HEK293 (cell line): ENCODE results near the gene THBS1.

Source experiments
- CTCF ChIA-PET: fragments of 350-600 bp; formaldehyde crosslinking; extraction: SDS; loops from one replicate; lab custom pipeline; 2021; ENCODE audit warnings: antibody characterized with exemption; lab: Yijun Ruan, JAX
- POLR2A ChIA-PET: fragments of 300-600 bp; formaldehyde crosslinking; extraction: SDS; loops from one replicate; lab custom pipeline; 2020; ENCODE audit warnings: antibody characterized with exemption, inconsistent platforms; lab: Yijun Ruan, JAX
- H3K27ac ChIP-seq: fragments of 200-500 bp; sonication (Bioruptor generic); 2 replicates; pipeline ENCODE4 v1.5.1; 2014; ENCODE audit warnings: low read depth, low read length, control low read depth, inconsistent platforms; ENCODE audit errors: extremely low read depth
- H3K36me3 ChIP-seq, 2 experiments: fragments of 200-500 bp in 1 of 2; sonication (Bioruptor generic) in 1 of 2; 1 replicate in 1 of 2; 2 replicates in 1 of 2; pipeline ENCODE4 v1.5.1; 2014 to 2017; ENCODE audit warnings: inconsistent platforms in 2 of 2, low read length in 2 of 2; ENCODE audit not compliant: control insufficient read depth in 2 of 2, insufficient read depth in 1 of 2
- H3K4me1 ChIP-seq: fragments of 200-500 bp; sonication (Bioruptor generic); 2 replicates; pipeline ENCODE4 v1.5.1; 2014; ENCODE audit warnings: mild to moderate bottlenecking, low read length, inconsistent platforms; ENCODE audit not compliant: control insufficient read depth, insufficient read depth
- H3K4me3 ChIP-seq: 2 replicates; pipeline ENCODE4 v1.5.1; 2011; ENCODE audit warnings: low read depth, mild to moderate bottlenecking, control low read depth, low read length, moderate library complexity
- H3K9me3 ChIP-seq: fragments of 200-500 bp; sonication (Bioruptor generic); 2 replicates; pipeline ENCODE4 v1.5.1; 2014; ENCODE audit warnings: low read depth, low read length, inconsistent platforms; ENCODE audit not compliant: control insufficient read depth, insufficient read depth
- ATF2 ChIP-seq: fragments of 450-650 bp; formaldehyde crosslinking; IDR thresholded peaks from 2 replicates; pipeline ENCODE4 v1.5.1; 2016; ENCODE audit warnings: missing biosample characterization, missing genetic modification characterization, low read depth
- BCL11A ChIP-seq: fragments of 450-650 bp; formaldehyde crosslinking; IDR thresholded peaks from 2 replicates; pipeline ENCODE4 v1.5.1; 2016; ENCODE audit warnings: low read depth, missing biosample characterization, missing genetic modification characterization
- HOXA7 ChIP-seq: sonication (generic); formaldehyde crosslinking; IDR thresholded peaks from 2 replicates; pipeline ENCODE4 v1.8.1; 2022; ENCODE audit warnings: missing genetic modification reagents, borderline replicate concordance
- OSR2 ChIP-seq: fragments of 450-650 bp; formaldehyde crosslinking; IDR thresholded peaks from 2 replicates; pipeline ENCODE4 v1.5.1; 2016; ENCODE audit warnings: missing biosample characterization, missing genetic modification characterization
- PRDM6 ChIP-seq: fragments of 450-650 bp; formaldehyde crosslinking; IDR thresholded peaks from 2 replicates; pipeline ENCODE4 v1.5.1; 2017; ENCODE audit warnings: missing biosample characterization, missing genetic modification characterization
- SCRT2 ChIP-seq: fragments of 450-650 bp; formaldehyde crosslinking; IDR thresholded peaks from 2 replicates; pipeline ENCODE4 v1.5.1; 2016; ENCODE audit warnings: missing biosample characterization, missing genetic modification characterization
- ZBTB17 ChIP-seq: fragments of 450-650 bp; formaldehyde crosslinking; IDR thresholded peaks from 2 replicates; pipeline ENCODE4 v1.5.1; 2016; ENCODE audit warnings: missing biosample characterization, missing genetic modification characterization
- ZNF239 ChIP-seq: fragments of 450-650 bp; formaldehyde crosslinking; IDR thresholded peaks from 2 replicates; pipeline ENCODE4 v1.5.1; 2016; ENCODE audit warnings: missing biosample characterization, missing genetic modification characterization
- ZNF362 ChIP-seq: fragments of 450-650 bp; formaldehyde crosslinking; IDR thresholded peaks from 2 replicates; pipeline ENCODE4 v1.5.1; 2016; ENCODE audit warnings: missing biosample characterization, missing genetic modification characterization
- ZNF366 ChIP-seq: fragments of 450-650 bp; formaldehyde crosslinking; conservative IDR thresholded peaks from 2 replicates; pipeline ENCODE4 v1.5.1; 2016; ENCODE audit warnings: missing biosample characterization, missing genetic modification characterization
- ZNF473 ChIP-seq: fragments of 450-650 bp; formaldehyde crosslinking; IDR thresholded peaks from 2 replicates; pipeline ENCODE4 v1.5.1; 2017; ENCODE audit warnings: missing biosample characterization, missing genetic modification characterization
- ZNF596 ChIP-seq: fragments of 450-650 bp; IDR thresholded peaks from 2 replicates; pipeline ENCODE4 v1.5.0; 2018; ENCODE audit warnings: missing biosample characterization, mild to moderate bottlenecking, missing genetic modification characterization, moderate library complexity
- ZNF610 ChIP-seq: fragments of 450-650 bp; formaldehyde crosslinking; IDR thresholded peaks from 2 replicates; pipeline ENCODE4 v1.5.1; 2016; ENCODE audit warnings: missing biosample characterization, missing genetic modification characterization, borderline replicate concordance
- ZNF747 ChIP-seq: fragments of 450-650 bp; formaldehyde crosslinking; IDR thresholded peaks from 2 replicates; pipeline ENCODE4 v1.5.1; 2016; ENCODE audit warnings: missing biosample characterization, missing genetic modification characterization
- TF ChIP-seq, protein P1 (sequence below): fragments of 450-650 bp; formaldehyde crosslinking; IDR thresholded peaks from 2 replicates; pipeline ENCODE4 v1.5.1; 2016; ENCODE audit warnings: missing biosample characterization, missing genetic modification characterization

The THBS1 gene

DNA sequence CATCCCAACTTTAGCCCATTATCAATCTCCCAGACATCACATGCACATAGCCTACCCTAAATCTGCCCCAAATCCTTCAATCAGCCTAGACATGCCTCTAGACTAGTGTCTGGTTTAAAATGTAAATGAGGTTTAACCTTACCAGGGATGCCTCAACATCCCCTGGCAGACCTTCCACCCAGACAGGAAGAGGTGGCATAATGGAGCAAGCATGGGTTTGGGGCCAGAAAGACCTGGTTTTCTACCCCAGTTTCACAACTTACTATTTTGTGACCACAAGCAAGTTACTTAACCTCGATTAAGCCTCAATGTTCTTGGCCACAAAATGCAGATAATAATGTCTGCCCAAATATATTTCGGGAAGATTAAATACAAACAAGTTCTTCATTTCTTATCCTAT lies 28.3 kb upstream of the THBS1 start (continued):
- TF ChIP-seq ZNF366 (tag by site-specific recombination) (no peak), HOXA7 (CRISPR knock-in tag) (no peak)

GRCh38 chr15:39553947-39554693 lies 26.8 kb upstream of the THBS1 start:
- TF ChIP-seq ZNF362 (no peak), ZNF473 (tag by site-specific recombination) (no peak)
- TF ChIP-seq, protein P1, sequence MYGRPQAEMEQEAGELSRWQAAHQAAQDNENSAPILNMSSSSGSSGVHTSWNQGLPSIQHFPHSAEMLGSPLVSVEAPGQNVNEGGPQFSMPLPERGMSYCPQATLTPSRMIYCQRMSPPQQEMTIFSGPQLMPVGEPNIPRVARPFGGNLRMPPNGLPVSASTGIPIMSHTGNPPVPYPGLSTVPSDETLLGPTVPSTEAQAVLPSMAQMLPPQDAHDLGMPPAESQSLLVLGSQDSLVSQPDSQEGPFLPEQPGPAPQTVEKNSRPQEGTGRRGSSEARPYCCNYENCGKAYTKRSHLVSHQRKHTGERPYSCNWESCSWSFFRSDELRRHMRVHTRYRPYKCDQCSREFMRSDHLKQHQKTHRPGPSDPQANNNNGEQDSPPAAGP, result no peak
- 0 out of 2 replicates have a peak, but pooled peaks cover 3% of the 10 kb centered on the region for H3K4me1 ChIP-seq
- H3K36me3 ChIP-seq, result no peaks in the 10 kb centered on the region
- no peak overlapping the region for H3K4me3 ChIP-seq
- ChIA-PET POLR2A (no interaction called here), CTCF (no interaction called here)
- no peaks in the 10 kb centered on the region for H3K9me3 ChIP-seq
- H3K27ac ChIP-seq, result no peak overlapping the region

GRCh38 chr15:39554746-39555387 lies 26.0 kb upstream of the THBS1 start:
- H3K27ac ChIP-seq, result no peak overlapping the region
- POLR2A ChIA-PET, result no interaction called here
- TF ChIP-seq OSR2 (tag by site-specific recombination), result no peak
- TF ChIP-seq ZNF610 (tag by site-specific recombination), result no peak
- TF ChIP-seq ZNF239, result no peak
- TF ChIP-seq ZNF747 (tag by site-specific recombination), result no peak
- no peak for TF ChIP-seq BCL11A (tag by site-specific recombination)
- no peak for TF ChIP-seq ATF2 (tag by site-specific recombination)
- TF ChIP-seq PRDM6 (tag by site-specific recombination), result no peak
- H3K36me3 ChIP-seq, result no peaks in the 10 kb centered on the region
- CTCF ChIA-PET, result no interaction called here
- 0 out of 2 replicates have a peak, but pooled peaks cover 3% of the 10 kb centered on the region for H3K4me1 ChIP-seq
- no peaks in the 10 kb centered on the region for H3K9me3 ChIP-seq
- H3K4me3 ChIP-seq, result no peak overlapping the region

DNA sequence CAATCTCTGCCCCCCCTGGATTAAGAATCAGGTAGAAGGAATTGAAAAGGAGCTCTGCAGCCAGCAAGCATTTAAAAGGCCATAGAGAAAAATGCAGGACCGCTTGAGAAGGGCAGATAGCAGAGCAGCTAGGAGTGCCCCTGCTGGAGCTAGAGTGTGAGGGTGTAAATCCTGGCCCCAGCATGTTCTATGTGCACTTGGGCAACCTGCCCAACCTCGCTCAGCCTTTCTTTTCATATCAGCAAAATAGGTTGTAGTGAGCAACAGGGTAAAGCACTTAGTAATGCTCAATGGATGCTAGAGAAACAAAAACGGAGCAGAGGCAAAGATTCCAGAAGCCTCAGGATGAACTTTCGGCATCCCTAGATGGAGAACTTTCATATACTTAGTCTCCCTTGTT lies 25.0 kb upstream of the THBS1 start:
- CTCF ChIA-PET, result interaction anchor here (0.8 kb wide), 1 partner anchor 23 kb away, joined by 3 read pairs; no protein-coding TSS in a partner anchor

More for the DNA sequence above, 25.0 kb upstream of the THBS1 start:
- Histone ChIP-seq H3K36me3 (no peaks in the 10 kb centered on the region), H3K4me3 (no peak overlapping the region), H3K9me3 (no peaks in the 10 kb centered on the region), H3K27ac (no peak overlapping the region), H3K4me1 (0 out of 2 replicates have a peak, but pooled peaks cover 3% of the 10 kb centered on the region)
- TF ChIP-seq SCRT2 (tag by site-specific recombination) (peak; percentile 55; the same call in 1 of the 2 replicates), ZBTB17 (peak; percentile 52; the same call in 1 of the 2 replicates), ZNF596 (tag by site-specific recombination) (no peak)
- TF ChIP-seq, all 188 proteins: peak for 2
- POLR2A ChIA-PET, result no interaction called here
